ENCODE data around the gene SULT1A2.

The SULT1A2 gene

DNA sequence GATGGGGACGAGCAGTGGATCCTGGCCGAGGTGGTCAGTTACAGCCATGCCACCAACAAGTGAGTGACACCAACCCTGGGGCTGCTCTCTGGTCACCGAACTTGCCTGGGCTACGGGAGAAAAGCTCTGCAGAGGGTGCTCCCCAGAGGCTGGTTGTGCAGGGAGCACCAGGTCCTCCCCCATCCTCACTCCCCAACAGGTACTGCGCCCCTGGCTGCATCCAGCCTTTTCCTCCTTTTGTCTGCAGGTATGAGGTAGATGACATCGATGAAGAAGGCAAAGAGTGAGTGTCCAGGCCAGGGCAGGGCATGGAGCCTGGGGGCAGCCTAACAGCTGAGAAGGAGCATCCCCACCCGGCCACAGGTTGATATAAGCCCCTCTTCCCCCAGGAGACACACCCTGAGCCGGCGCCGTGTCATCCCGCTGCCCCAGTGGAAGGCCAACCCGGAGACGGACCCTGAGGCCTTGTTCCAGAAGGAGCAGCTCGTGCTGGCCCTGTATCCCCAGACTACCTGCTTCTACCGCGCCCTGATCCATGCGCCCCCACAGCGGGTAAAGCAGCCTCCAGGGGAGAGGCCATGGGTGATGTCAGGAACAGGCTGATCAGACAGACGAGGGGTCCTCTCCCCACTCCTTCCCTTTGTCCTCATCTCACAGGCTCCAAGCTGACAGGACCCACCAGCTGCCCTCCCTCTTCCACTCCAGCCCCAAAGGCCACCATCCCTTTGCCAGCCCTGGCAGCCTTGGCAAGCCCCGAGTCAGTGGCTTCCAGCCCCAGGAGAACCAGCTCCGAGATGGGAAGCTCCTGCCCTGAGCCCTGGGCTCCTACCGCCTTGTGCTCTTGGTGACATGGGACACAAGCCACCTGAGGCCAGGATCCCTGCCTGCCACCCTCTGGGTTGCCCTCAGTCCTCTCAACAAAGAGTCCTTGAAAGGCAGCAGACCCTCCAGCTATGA is 6.2 kb downstream of the SULT1A2 start:
- H3K9ac ChIP-seq (ENCODE audit: low read depth, low read length, poor library complexity, severe bottlenecking), result no peak overlapping the region
- H3K79me2 ChIP-seq (ENCODE audit: insufficient read depth, low read length), result no peaks in the 10 kb centered on the region
- no peaks in the 10 kb centered on the region for H3K27me3 ChIP-seq (ENCODE audit: insufficient read depth, low read length, poor library complexity, severe bottlenecking)
- no peak overlapping the region for H2AFZ ChIP-seq (ENCODE audit: low read length)
- H4K20me1 ChIP-seq (ENCODE audit: insufficient read depth, low read length, poor library complexity, severe bottlenecking), result no peaks in the 10 kb centered on the region
- no peaks in the 10 kb centered on the region for H3K9me2 ChIP-seq (replicated peaks; ENCODE audit: low read depth, low read length)
- H3K36me3 ChIP-seq (ENCODE audit: insufficient read depth, low read length), result peaks cover 59% of the 10 kb centered on the region; the same call in 1 of the 2 replicates
- no peaks in the 10 kb centered on the region for H3K9me3 ChIP-seq (ENCODE audit: insufficient read depth, low read depth, low read length)
- TF ChIP-seq, protein P1, sequence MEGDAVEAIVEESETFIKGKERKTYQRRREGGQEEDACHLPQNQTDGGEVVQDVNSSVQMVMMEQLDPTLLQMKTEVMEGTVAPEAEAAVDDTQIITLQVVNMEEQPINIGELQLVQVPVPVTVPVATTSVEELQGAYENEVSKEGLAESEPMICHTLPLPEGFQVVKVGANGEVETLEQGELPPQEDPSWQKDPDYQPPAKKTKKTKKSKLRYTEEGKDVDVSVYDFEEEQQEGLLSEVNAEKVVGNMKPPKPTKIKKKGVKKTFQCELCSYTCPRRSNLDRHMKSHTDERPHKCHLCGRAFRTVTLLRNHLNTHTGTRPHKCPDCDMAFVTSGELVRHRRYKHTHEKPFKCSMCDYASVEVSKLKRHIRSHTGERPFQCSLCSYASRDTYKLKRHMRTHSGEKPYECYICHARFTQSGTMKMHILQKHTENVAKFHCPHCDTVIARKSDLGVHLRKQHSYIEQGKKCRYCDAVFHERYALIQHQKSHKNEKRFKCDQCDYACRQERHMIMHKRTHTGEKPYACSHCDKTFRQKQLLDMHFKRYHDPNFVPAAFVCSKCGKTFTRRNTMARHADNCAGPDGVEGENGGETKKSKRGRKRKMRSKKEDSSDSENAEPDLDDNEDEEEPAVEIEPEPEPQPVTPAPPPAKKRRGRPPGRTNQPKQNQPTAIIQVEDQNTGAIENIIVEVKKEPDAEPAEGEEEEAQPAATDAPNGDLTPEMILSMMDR (conservative IDR thresholded peaks at IDR 0.05; ENCODE audit: low read length), result no peak
- TF ChIP-seq EZH2phosphoT487 (IDR thresholded peaks at IDR 0.05; ENCODE audit: borderline replicate concordance), result no peak
- H3F3A ChIP-seq (ENCODE audit: low read depth), result no peaks in the 10 kb centered on the region
- no peak overlapping the region for H3K4me3 ChIP-seq (ENCODE audit: low read length, poor library complexity, severe bottlenecking)
- no peaks in the 10 kb centered on the region for H3K4me1 ChIP-seq (ENCODE audit: insufficient read depth, low read length, poor library complexity, severe bottlenecking)
- H3K4me2 ChIP-seq (ENCODE audit: low read depth, low read length, poor library complexity, severe bottlenecking), result no peak overlapping the region

DNA sequence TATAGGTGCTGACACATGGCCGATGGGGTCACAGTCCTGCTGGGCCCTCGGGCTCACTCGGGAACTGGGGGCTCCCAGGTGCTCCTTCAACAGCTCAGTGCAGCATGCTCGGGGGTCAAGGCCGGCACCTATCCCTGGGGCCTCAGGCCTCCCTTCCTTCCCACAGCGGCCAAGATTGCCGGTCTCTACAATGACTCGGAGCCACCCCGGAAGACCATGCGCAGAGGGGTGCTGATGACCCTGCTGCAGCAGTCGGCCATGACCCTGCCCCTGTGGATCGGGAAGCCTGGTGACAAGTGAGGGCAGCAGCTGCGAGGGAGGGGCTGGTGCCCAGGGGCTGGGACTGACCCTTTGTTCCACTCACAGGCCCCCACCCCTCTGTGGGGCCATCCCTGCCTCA is 6.9 kb downstream of the SULT1A2 start:
- no peaks in the 10 kb centered on the region for H4K20me1 ChIP-seq (ENCODE audit: insufficient read depth, low read length, poor library complexity, severe bottlenecking)
- no peaks in the 10 kb centered on the region for H3K79me2 ChIP-seq (ENCODE audit: insufficient read depth, low read length)
- no peak overlapping the region for H2AFZ ChIP-seq (ENCODE audit: low read length)
- H3K4me2 ChIP-seq (ENCODE audit: low read depth, low read length, poor library complexity, severe bottlenecking), result no peak overlapping the region
- no peaks in the 10 kb centered on the region for H3K9me3 ChIP-seq (ENCODE audit: insufficient read depth, low read depth, low read length)
- H3K27me3 ChIP-seq (ENCODE audit: insufficient read depth, low read length, poor library complexity, severe bottlenecking), result no peaks in the 10 kb centered on the region
- peaks cover 65% of the 10 kb centered on the region; the same call in 1 of the 2 replicates for H3K36me3 ChIP-seq (ENCODE audit: insufficient read depth, low read length)
- H3K9ac ChIP-seq (ENCODE audit: low read depth, low read length, poor library complexity, severe bottlenecking), result no peak overlapping the region
- no peak for TF ChIP-seq EZH2phosphoT487 (IDR thresholded peaks at IDR 0.05; ENCODE audit: borderline replicate concordance)
- TF ChIP-seq, protein P1 (conservative IDR thresholded peaks at IDR 0.05; ENCODE audit: low read length), result no peak
- H3K4me1 ChIP-seq (ENCODE audit: insufficient read depth, low read length, poor library complexity, severe bottlenecking), result no peaks in the 10 kb centered on the region
- no peaks in the 10 kb centered on the region for H3K9me2 ChIP-seq (replicated peaks; ENCODE audit: low read depth, low read length)
- no peak overlapping the region for H3K4me3 ChIP-seq (ENCODE audit: low read length, poor library complexity, severe bottlenecking)
- H3F3A ChIP-seq (ENCODE audit: low read depth), result no peaks in the 10 kb centered on the region

DNA sequence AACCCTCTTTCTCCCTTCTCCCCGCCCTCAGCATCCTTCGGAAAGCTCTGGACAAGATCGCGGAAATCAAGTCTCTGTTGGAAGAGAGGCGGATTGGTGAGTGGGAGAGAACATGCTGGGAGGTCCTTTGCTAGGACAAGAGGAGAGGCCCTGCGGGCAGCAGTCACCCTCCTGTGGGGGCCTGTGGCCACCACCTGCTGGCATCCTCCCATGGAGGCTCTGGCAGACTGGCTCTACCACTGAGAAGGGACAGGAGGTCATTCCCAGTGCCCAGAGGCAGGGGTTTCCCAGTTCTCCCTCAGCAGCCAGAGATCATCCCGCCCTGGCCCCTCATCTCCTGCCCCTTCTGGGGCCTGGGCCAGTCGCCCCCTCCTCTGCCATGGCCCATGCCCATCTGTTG is 7.8 kb downstream of the SULT1A2 start:
- Histone ChIP-seq H3K9me2 (replicated peaks; ENCODE audit: low read depth, low read length) (no peaks in the 10 kb centered on the region), H3K4me3 (ENCODE audit: low read length, poor library complexity, severe bottlenecking) (no peak overlapping the region), H3K36me3 (ENCODE audit: insufficient read depth, low read length) (peaks cover 65% of the 10 kb centered on the region; the same call in 1 of the 2 replicates), H3K79me2 (ENCODE audit: insufficient read depth, low read length) (no peaks in the 10 kb centered on the region), H3K9ac (ENCODE audit: low read depth, low read length, poor library complexity, severe bottlenecking) (no peak overlapping the region), H4K20me1 (ENCODE audit: insufficient read depth, low read length, poor library complexity, severe bottlenecking) (no peaks in the 10 kb centered on the region), H2AFZ (ENCODE audit: low read length) (no peak overlapping the region), H3F3A (ENCODE audit: low read depth) (no peaks in the 10 kb centered on the region), H3K4me1 (ENCODE audit: insufficient read depth, low read length, poor library complexity, severe bottlenecking) (no peaks in the 10 kb centered on the region), H3K27me3 (ENCODE audit: insufficient read depth, low read length, poor library complexity, severe bottlenecking) (no peaks in the 10 kb centered on the region), H3K9me3 (ENCODE audit: insufficient read depth, low read depth, low read length) (no peaks in the 10 kb centered on the region), H3K4me2 (ENCODE audit: low read depth, low read length, poor library complexity, severe bottlenecking) (no peak overlapping the region)
- TF ChIP-seq, protein P1 (conservative IDR thresholded peaks at IDR 0.05; ENCODE audit: low read length), result no peak
- TF ChIP-seq EZH2phosphoT487 (IDR thresholded peaks at IDR 0.05; ENCODE audit: borderline replicate concordance), result no peak

Measured in Loucy (cell line).